GM20431 (cell line): ENCODE results near the gene AMOTL1.

Experiments used
- in situ Hi-C: fragments of 300-500 bp; cut with MseI, MboI; formaldehyde crosslinking; loops from one replicate; pipeline ENCODE4 v1.15.0; 2020; ENCODE audit warnings: low sequenced_read_pairs; ENCODE audit not compliant: unreplicated experiment

Gene AMOTL1

DNA sequence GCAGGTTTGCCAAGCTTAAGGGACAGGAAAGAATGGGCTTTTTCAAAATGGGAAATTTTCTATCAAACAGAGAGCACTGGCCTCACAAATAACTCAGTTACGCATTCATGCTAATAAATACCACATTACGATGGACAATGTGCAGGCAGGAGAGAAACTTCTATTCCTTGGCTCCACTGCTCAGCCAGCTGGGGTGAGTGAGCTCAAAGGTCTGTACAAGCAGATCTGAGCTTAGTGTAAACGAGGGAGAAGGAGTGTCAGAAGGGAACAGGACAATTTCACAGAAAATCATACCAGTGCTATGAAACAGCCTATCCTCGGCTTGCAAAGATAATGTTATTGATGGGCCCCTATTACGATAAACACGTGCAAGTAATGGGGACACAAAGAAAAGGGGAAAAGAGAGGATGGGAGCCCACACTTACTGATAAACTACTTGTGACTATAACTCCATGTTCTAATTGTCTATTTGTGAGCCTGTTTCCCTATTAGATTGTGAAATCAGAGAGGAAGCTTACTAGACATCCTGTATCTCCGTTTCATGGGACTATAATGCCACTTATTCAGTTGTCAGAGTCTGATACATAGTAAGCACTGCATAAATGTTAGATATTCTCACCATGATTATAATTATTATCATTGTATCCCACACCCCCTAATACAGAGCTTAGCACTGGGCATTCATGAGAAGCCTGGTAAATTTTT lies 46.3 kb downstream of the AMOTL1 start:
- in situ Hi-C loops = no loop called here

DNA sequence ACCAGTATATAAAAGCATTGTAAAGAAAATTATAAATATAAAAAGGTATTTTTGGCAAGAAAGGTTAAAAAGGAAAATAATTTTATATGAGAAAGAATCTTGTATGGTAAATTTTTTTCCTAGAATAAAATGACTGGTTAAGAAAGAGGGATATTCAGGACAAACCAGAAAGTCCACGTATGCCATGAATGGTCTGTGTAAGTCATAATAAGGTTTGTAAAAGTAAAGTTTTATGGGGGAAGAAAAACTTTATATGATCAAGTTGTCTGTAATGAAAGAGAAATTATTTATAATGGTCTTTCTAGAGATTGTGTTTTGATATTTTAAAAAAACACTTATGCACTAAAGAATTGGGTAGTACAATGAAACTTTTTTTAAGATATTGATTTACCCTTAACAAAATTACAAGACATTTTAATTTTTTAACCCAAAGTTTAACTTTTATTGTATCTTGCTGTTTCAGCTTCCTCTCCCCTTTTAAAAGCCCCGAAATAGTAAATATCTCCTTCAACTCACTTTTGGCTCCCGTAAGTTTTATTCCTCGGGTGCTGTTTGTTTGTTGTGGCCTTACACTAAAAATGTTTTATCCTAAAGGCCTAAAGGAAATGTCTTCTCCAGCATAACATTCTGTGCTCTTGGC lies 47.7 kb downstream of the AMOTL1 start:
- in situ Hi-C loops = no loop called here

DNA sequence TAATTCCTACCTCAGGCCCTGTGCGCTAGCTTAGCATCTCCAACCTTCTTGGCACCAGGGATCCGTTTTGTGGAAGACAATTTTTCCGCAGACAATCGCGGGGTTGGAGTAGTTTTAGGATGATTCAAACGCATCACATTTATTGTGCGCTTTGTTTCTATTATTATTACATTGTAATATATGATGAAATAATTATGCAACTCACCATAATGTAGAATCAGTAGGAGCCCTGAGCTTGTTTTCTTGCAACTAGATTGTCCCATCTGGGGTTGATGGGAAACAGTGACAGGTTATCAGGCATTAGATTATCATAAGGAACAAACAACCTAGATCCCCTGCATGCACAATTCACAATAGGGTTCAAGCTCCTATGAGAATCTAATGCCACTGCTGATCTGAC lies 52.3 kb downstream of the AMOTL1 start:
- in situ Hi-C loops = no loop called here

DNA sequence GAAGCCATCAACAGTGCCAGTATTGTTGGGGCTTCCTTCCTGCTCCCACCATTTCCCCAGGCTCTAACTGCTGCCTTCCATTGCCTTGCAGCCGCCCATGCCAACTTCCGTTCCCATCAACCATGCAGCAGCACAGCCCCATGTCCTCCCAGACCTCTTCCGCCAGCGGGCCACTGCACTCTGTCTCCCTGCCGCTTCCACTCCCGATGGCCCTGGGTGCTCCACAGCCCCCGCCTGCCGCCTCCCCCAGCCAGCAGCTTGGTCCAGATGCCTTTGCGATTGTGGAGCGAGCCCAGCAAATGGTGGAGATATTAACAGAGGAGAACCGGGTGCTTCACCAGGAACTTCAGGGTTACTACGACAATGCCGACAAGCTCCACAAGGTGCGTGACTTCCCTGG lies 53.3 kb downstream of the AMOTL1 start:
- in situ Hi-C loops = no loop called here

DNA sequence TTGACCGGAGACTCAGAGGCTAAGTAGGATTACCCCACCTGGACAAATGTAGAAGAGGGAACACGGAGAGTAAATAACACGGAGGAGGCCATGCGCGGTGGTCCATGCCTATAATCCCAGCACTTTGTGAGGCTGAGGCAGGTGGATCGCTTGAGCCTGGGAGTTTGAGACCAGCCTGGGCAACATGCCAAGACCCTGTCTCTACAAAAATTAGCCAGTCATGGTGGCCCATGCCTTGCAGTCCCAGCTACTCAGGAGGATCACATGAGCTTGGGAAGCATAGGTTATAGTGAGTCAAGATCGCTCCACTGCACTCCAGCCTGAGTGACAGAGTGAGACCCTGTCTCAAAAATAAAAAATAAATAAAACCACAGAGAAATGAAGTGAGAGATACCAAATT lies 53.9 kb downstream of the AMOTL1 start:
- in situ Hi-C loops = no loop called here

DNA sequence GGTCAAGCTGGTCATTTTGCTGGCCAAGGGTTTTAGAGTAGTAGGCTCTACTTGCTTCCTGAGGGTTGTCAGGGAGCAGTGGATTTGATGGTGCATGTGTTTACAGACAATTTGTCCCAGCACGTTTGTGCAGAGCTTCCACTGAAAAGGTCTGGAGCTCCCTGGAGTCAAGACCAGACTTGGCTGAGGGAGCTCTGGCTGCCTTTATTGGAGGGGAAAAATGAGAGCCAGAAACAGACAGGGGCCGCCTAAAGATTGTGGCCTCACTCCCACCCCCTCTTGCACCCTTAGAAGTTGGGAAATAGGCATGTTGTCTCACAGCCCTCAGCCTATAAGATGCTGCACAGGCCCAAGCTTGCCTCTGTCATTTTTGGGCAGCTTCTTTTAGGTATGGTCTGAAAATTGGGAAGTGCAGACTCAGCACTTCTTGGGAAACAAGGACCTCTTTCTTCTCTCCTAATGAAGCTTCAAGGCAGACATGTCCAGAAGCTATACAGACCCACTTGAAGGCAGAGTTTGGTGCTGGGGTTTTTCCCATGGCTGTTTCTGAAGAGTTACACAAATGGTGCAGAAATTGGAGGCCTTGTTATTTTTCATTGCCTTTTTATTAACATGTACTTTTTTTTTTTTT lies 55.1 kb downstream of the AMOTL1 start:
- in situ Hi-C loops = no loop called here

DNA sequence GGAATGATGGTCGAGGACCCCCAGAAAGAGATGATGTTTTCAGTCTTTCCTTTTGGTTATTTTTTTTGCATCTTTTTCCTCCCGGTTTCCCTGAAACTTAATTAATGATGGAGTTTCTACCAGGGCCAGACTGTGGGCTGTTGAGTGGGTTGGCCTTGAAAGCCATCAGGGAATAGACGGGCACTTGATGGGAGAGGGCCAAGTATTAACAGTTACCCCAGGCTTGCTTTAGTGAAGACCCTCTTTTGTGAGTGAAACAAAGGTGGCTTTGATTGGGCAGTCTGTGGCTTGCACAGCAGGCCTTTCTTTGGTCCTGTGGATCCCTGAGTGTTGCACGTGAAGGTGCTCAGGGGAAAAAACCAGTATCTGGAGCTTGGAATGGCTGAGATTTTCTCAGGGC lies 56.9 kb downstream of the AMOTL1 start:
- in situ Hi-C loops = no loop called here

DNA sequence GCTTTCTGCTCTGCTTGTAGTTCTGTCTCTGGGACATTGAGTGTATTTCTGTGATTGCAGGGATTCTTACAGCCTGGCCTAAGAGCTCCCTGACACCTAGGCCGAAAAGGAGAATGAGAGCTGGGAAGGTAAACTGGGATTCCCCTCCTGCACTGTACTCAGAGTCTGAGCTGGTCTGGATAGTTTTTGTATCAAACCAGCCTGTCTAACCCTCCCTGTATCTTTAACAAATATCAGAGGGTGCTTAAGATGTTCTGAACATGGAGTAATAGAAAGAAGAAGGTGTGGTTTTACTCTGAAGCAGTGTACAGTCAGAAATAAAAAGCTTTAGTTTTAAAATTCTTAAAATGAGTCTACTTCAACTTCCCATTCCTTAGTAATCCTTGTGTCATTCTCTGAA lies 57.3 kb downstream of the AMOTL1 start:
- in situ Hi-C loops = no loop called here

DNA sequence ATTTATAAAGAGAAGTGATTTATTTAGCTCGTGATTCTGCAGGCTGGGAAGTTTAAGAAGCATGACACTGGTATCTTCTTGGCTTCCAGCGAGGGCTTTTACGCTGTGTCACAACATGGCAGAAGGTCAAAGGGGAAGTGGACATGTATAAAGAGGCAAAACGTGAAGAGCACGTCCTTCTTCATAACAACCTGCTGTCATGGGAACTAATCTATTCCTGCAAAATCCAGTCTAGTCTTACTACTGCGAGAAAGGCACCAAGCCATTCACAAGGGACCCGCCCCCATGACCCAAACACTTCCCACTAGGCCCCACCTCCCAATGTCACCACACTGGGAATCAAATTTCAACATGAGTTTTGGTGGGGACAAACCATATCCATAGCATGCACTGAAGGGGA lies 58.3 kb downstream of the AMOTL1 start:
- in situ Hi-C loops = no loop called here

DNA sequence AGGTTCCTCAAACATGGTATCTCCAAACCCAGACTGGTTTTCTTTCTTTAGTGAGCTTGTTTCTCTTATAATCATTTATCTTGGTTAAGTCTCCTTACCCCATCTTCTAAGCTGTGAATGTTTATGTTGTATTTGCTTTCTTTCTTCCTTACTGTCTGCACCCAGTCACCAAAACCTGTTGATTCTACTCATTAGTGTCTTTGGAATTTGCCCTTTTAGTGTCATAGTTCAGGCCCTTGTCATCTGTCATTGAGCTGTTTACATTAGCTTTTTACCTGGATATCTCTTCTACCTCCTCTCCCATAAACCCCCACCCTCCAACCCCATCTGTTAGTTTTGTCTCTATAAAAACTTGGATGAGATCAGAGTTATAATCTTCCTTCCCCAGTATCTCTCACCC lies 59.9 kb downstream of the AMOTL1 start:
- in situ Hi-C loops = no loop called here

DNA sequence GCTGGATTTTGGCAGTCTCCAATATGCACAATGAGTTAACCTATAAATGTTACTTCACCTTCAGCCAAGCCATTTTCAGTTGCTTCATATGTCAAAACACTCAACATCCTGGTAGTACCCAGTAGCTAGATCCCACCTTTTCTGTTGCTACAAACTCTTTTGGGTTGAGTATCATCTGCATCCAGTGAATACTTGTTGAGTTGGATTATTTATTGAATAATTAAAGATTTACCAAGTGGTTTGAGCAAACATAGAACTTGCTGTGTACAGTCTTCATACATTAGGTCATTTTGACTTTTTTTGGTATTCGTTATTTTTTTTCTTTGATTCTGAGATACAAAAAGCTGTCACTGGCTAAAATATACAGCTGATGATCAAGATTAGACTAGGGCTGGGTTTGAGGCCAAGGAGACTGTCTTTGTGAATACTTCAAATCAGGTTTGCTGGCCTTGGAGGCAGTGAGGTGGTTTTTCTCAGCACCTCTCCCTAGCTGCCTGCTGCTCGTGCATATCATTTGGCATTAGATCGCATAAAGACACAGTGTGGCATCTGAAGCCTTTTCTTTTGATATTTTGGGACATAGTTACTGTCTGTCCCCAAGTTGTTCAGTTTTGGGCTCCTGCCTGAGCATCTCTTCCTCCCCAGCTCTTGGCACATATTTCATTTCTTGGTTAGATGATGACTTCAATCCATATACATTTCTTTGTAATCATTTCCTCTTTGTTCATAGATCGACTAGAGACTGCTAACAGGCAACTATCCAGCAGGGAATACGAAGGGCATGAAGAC lies 62.8 kb downstream of the AMOTL1 start:
- in situ Hi-C loops = no loop called here

DNA sequence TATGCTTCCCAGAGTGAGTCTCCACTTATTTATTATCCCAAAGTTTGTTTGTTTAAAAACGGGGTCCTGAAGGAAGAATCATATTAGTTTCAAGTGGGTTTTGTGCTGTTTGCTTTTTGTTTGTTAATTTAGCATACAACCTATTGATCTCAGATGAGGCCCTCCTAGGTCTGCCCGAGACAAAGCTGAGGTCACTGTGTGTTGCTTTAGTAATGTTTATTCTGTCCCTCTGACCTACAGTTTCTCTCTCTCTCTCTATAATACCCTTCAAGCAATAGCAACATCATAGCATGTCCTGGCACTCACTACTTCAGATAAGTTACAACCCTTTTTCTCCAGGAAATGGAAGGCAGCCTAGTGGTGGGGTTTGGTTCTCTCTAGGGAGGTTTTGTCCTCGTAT lies 63.4 kb downstream of the AMOTL1 start:
- in situ Hi-C loops = no loop called here

DNA sequence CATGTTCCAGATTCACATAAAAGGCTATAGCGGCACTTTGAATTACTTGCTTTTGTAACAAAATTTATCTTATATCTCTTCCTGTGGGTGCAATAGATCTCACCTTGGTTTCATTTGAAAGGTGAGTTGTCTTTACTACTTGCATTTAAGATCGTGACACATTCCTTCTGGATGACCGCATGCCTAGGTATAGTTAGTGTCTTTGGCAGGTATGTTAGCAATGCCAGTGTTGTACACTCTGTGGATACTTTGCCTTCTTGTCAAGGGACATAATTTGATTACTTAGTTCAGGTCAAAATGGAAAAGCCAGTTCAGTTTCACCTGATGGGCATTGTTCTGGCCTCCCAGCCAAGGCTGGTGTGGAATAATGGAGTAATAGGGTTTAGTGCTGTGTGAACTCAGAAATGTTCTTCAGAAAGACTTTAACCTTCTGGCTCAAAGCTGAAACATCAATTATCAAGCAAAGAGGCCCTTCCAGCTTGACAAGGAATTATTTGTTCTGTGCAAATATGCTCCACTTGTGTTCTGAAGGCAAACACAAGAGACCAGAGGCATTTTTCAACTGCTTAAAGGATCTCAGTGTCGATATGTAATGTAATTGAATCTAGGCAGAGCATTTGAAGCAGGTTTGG lies 64.6 kb downstream of the AMOTL1 start:
- in situ Hi-C loops = no loop called here

DNA sequence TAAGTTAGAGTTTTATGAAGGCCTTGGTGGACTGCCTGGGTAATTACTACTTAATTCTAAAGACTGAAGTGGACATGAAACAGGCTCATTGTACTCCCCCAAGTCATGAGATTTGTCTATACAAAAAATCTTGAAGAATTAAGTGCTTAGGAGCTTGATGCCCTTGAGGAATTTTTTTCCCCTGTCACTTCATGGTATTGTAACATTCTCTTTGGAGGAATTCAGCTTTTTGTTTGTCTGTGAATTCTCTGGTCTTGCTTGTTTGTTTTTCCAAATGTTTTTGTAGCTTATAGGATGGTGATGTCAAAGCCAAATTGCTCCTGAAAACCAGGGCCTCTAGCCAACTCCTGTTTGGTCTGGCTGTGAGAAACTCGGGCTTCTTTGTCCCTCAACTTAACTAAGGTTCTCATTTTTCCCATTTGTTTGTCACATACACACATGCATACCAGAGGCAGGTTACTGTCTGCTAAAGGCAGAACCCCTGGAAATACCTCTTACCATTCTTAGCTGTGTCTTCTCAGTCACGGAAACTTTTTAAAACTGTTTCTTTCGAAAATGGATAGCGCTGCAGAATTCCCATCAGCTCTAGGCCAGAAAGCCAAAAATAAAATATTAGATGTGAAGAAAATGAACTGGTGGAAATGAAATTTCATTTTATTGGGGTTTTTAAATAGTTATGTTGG lies 66.9 kb downstream of the AMOTL1 start:
- in situ Hi-C loops = no loop called here

DNA sequence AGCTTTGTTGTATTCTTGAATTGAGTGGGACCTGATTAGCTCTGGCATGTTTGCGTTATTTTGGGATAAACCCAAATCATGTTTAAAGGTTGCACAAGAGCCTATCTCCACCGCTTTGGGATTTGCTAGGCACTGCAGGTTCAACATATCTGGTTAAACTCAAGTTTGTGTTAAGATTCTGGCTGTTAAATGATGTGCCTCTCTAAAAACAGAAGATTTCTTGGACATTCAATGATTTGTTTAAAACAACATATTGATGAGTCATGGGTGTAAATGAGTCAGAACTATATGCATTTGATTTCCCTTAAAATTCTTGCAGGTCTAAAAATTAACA lies 67.4 kb downstream of the AMOTL1 start:
- in situ Hi-C loops = no loop called here

DNA sequence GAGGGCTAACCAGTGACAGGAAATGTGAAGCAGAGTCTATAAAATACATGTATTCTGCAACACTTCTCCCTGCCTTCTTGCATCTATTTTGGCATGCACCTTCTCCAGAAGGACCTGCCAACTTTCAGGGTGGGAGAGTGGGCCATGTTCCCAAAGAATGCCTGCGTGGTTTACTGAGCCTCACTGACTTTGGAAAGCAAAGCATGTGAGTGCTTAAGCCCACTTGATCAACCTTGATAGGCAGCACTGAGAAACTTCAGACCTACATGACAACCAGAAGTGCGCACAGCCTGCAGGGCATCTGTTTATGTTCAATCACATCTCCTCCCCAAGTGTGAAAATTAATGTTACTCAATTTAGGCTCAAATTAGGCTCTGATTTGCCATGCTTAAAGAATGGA lies 69.2 kb downstream of the AMOTL1 start:
- in situ Hi-C loops = no loop called here

DNA sequence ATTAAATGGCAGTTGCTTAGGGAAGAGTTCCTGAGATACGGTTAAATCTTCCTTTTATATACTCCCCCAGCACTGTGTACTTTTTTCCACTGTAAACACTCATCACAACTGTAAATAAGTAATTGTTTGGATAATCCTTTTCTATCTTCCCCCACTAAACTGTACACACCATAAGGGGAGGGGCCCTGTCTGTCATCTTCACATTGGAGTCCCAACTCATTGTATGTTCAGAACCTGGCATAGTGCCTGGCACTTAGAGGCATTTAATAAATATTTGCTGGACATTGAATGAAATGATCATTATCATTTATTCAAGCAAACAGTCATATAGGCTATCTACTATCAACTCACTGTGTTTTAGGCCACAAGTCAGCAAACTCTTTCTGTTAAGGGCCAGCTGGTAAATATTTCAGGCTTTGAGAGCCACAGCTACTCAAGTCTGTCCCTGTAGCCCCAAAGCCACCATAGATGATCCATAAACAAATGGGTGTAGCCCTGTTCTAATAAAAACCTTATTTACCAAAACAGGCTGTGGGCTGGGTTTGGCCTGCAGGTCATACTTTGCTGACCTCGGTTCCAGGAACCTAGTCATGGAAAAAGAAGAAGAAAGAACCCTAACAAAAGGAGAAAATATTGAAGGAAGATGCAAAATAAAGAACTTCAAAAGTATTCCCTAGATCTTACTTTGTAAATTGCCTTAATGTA lies 70.0 kb downstream of the AMOTL1 start:
- in situ Hi-C loops = no loop called here

DNA sequence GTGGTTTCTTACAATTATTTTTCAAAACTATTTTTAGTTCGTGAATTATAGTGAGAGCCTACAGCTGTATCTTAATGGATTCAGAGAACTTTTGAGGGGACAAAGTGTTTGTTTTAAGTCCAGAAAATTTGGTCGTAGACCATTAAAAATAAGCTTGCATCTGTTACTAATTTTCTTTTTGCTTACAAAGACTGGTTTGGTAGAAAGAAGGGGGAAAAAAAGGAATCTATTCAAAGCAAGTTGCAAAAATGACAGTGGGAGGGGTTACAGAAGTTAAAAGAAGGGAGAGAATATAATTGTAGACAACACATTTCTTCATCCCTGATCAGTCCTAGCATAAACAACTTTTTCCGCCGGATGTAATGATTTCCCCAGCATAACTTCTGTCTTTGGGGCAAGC lies 72.1 kb downstream of the AMOTL1 start:
- in situ Hi-C loops = no loop called here

DNA sequence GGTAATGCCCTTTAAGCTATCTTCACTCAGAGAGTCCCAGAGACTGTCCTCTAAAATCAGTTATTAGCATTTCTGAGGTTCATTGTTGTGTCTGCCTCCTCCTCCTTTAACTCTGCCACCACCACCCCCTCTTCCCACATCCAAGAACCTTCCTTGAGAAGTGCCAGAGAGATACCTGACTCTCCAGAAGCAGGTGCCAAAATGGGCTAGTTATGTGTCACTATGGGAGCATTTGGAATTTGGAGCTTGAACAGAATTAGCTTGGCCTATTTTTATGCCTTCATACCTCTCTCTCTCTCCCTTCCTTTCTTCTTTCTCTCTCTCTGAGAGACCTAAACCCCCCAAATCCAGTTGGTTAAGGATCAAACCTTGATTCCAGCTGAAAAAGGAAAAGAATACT lies 75.9 kb downstream of the AMOTL1 start:
- in situ Hi-C loops = no loop called here
